IMR-90 (cell line): ENCODE data around the gene IQSEC1. TPM values are rescaled to one million over a fixed set of nuclear protein-coding genes. Genes with fewer than 3 reads are reported as not detected.

Experiments
- ATAC-seq: fragments of 200-7000 bp; cut with Tn5 transposase; 2 replicates; pipeline ENCODE4 v1.9.1; 2020; ENCODE audit warnings: low read depth, mild to moderate bottlenecking, moderate library complexity
- BruUV-seq: library from RNA; stranded (reverse); fragments of 400-500 nt; replicated peaks from 2 replicates; lab custom pipeline; 2021; lab: Mats Ljungman, UMichigan
- CTCF ChIA-PET: fragments of 300-600 bp; formaldehyde crosslinking; extraction: SDS; loops from one replicate; lab custom pipeline; 2021; ENCODE audit warnings: antibody characterized with exemption; lab: Yijun Ruan, JAX
- POLR2A ChIA-PET: fragments of 300-600 bp; sonication (Branson Sonifier 250); formaldehyde crosslinking; loops from one replicate; lab custom pipeline; 2022; ENCODE audit warnings: antibody characterized with exemption; ENCODE audit not compliant: unreplicated experiment; lab: Charles Lee
- DNase-seq: peaks from one replicate; pipeline ENCODE4 v3.0.0; 2013
- H2AFZ ChIP-seq: replicated peaks from 2 replicates; pipeline ENCODE3; 2013; ENCODE audit warnings: low read length, mild to moderate bottlenecking; ENCODE audit not compliant: poor library complexity
- H2AK5ac ChIP-seq: 2 replicates; pipeline ENCODE4 v1.6.1; 2013; ENCODE audit warnings: low read depth, low read length, inconsistent platforms
- H2AK9ac ChIP-seq: replicated peaks from 2 replicates; pipeline ENCODE3; 2013; ENCODE audit warnings: mild to moderate bottlenecking, low read depth, low read length, moderate library complexity; ENCODE audit not compliant: poor library complexity
- H2BK120ac ChIP-seq: 2 replicates; pipeline ENCODE4 v1.6.1; 2013; ENCODE audit warnings: low read depth, low read length, inconsistent platforms
- H2BK15ac ChIP-seq: 3 replicates; pipeline ENCODE4 v1.6.1; 2013; ENCODE audit warnings: low read depth, low read length, inconsistent platforms
- H2BK20ac ChIP-seq: 2 replicates; pipeline ENCODE4 v1.6.1; 2013; ENCODE audit warnings: low read depth, mild to moderate bottlenecking, inconsistent platforms, low read length, moderate library complexity
- H2BK5ac ChIP-seq: 2 replicates; pipeline ENCODE4 v1.6.1; 2013; ENCODE audit warnings: mild to moderate bottlenecking, low read depth, low read length, inconsistent platforms; ENCODE audit not compliant: poor library complexity, severe bottlenecking
- H3K14ac ChIP-seq: replicated peaks from 2 replicates; pipeline ENCODE4 v1.6.1; 2013; ENCODE audit warnings: low read depth, low read length, inconsistent platforms
- H3K18ac ChIP-seq: 2 replicates; pipeline ENCODE4 v1.6.1; 2013; ENCODE audit warnings: low read depth, low read length, control low read depth
- H3K23ac ChIP-seq: 2 replicates; pipeline ENCODE4 v1.6.1; 2013; ENCODE audit warnings: low read depth, low read length, inconsistent platforms
- H3K27ac ChIP-seq: 2 replicates; pipeline ENCODE4 v1.5.1; 2013; ENCODE audit warnings: mild to moderate bottlenecking, control low read depth, low read length; ENCODE audit not compliant: insufficient read depth
- H3K27me3 ChIP-seq: 2 replicates; pipeline ENCODE4 v1.6.1; 2013; ENCODE audit warnings: low read length; ENCODE audit not compliant: control insufficient read depth, insufficient read depth
- H3K36me3 ChIP-seq: 2 replicates; pipeline ENCODE4 v1.6.1; 2013; ENCODE audit warnings: low read length, mixed read lengths; ENCODE audit not compliant: control insufficient read depth, insufficient read depth
- H3K4ac ChIP-seq: 2 replicates; pipeline ENCODE4 v1.6.1; 2013; ENCODE audit warnings: low read depth, low read length, inconsistent platforms
- H3K4me1 ChIP-seq: 2 replicates; pipeline ENCODE4 v1.6.1; 2013; ENCODE audit warnings: low read length, mixed read lengths; ENCODE audit not compliant: control insufficient read depth, insufficient read depth
- H3K4me2 ChIP-seq: 2 replicates; pipeline ENCODE4 v1.6.1; 2013; ENCODE audit warnings: low read depth, mild to moderate bottlenecking, control low read depth, low read length, moderate library complexity
- H3K4me3 ChIP-seq: 2 replicates; pipeline ENCODE4 v1.5.1; 2013; ENCODE audit warnings: low read depth, mild to moderate bottlenecking, control low read depth, low read length, moderate library complexity; ENCODE audit not compliant: insufficient read depth
- H3K56ac ChIP-seq: 2 replicates; pipeline ENCODE4 v1.6.1; 2013; ENCODE audit warnings: low read length, inconsistent platforms; ENCODE audit not compliant: insufficient read depth; ENCODE audit errors: extremely low read depth
- H3K79me1 ChIP-seq, 2 experiments: 2 replicates each; pipeline ENCODE4 v1.6.1; 2013; ENCODE audit warnings: low read length in 2 of 2, inconsistent platforms in 1 of 2, low read depth in 1 of 2
- H3K9ac ChIP-seq: 2 replicates; pipeline ENCODE4 v1.6.1; 2013; ENCODE audit warnings: low read depth, low read length, control low read depth
- H3K9me1 ChIP-seq: 2 replicates; pipeline ENCODE4 v1.6.1; 2013; ENCODE audit warnings: low read length, inconsistent platforms; ENCODE audit not compliant: insufficient read depth
- H3K9me3 ChIP-seq: 2 replicates; pipeline ENCODE4 v1.6.1; 2013; ENCODE audit warnings: low read length; ENCODE audit not compliant: control insufficient read depth, insufficient read depth
- H4K20me1 ChIP-seq: 2 replicates; pipeline ENCODE4 v1.6.1; 2013; ENCODE audit warnings: low read length, inconsistent platforms; ENCODE audit not compliant: insufficient read depth
- H4K5ac ChIP-seq: 2 replicates; pipeline ENCODE4 v1.6.1; 2013; ENCODE audit warnings: mild to moderate bottlenecking, low read depth, low read length, control low read depth
- H4K8ac ChIP-seq, 2 experiments: 2 replicates each; pipeline ENCODE4 v1.6.1; 2013; ENCODE audit warnings: low read depth in 2 of 2, low read length in 2 of 2, control low read depth in 1 of 2, inconsistent platforms in 1 of 2
- H4K91ac ChIP-seq: 2 replicates; pipeline ENCODE4 v1.6.1; 2013; ENCODE audit warnings: low read depth, low read length, inconsistent platforms; ENCODE audit not compliant: insufficient read depth
- MAFK ChIP-seq: IDR thresholded peaks from 2 replicates; pipeline ENCODE4 v1.6.1; 2012; ENCODE audit warnings: low read depth, low read length, improper control_type of control experiment
- MAZ ChIP-seq: IDR thresholded peaks from 2 replicates; pipeline ENCODE4 v1.6.1; 2012; ENCODE audit warnings: low read depth, mild to moderate bottlenecking, low read length, improper control_type of control experiment, moderate library complexity, borderline replicate concordance
- POLR2A ChIP-seq: IDR thresholded peaks from 2 replicates; pipeline ENCODE4 v1.6.1; 2012; ENCODE audit warnings: mild to moderate bottlenecking, low read depth, low read length
- RAD21 ChIP-seq: IDR thresholded peaks from 2 replicates; pipeline ENCODE4 v1.6.1; 2012; ENCODE audit warnings: low read length, improper control_type of control experiment
- RCOR1 ChIP-seq: IDR thresholded peaks from 2 replicates; pipeline ENCODE4 v1.6.1; 2012; ENCODE audit warnings: mild to moderate bottlenecking, low read length, improper control_type of control experiment; ENCODE audit not compliant: insufficient replicate concordance
- RFX5 ChIP-seq: IDR thresholded peaks from 2 replicates; pipeline ENCODE4 v1.8.0; 2012; ENCODE audit warnings: low read depth, mild to moderate bottlenecking, low read length, moderate library complexity
- SMC3 ChIP-seq: fragments of 150-350 bp; IDR thresholded peaks from 2 replicates; pipeline ENCODE4 v1.6.1; 2016; ENCODE audit warnings: low read depth, mild to moderate bottlenecking, antibody characterized with exemption, low read length, moderate library complexity
- WGBS, 2 experiments: methylation state at CpG; one replicate each; pipeline versions ENCODE4 v1.1.5 to v1.1.7; 2013; ENCODE audit warnings: missing lambda C conversion rate in 2 of 2; ENCODE audit not compliant: insufficient read length in 1 of 2; ENCODE audit errors: extremely low coverage in 2 of 2; 5-methylcytosine and 5-hydroxymethylcytosine counted together
- dilution Hi-C: fragments of 300-500 bp; cut with HindIII; formaldehyde crosslinking; loops from one replicate; pipeline ENCODE4 v1.14.3; 2018; ENCODE audit warnings: low sequenced_read_pairs; ENCODE audit not compliant: unreplicated experiment
- in situ Hi-C: fragments of 300-500 bp; cut with MboI; formaldehyde crosslinking; loops from 3 replicates; pipeline ENCODE4 v1.14.3; 2019; ENCODE audit warnings: low sequenced_read_pairs, inconsistent platforms, mixed read lengths
- intact Hi-C: fragments of 100-400 bp; cut with micrococcal nuclease; formaldehyde crosslinking; loops from 2 replicates; pipeline ENCODE4 v1.10.0; 2022
- polyA plus RNA-seq, 3 experiments: library from polyadenylated mRNA; depleted of rRNA; stranded (reverse); fragments of >200 nt; gene quantifications; 2 replicates each; pipeline ENCODE4 v1.2.3, GENCODE V29; 2012; ENCODE audit warnings: low replicate concordance in 1 of 3
- total RNA-seq: library from RNA; depleted of rRNA; stranded (reverse); fragments of >200 nt; gene quantifications from 2 replicates; pipeline ENCODE4 v1.2.3, GENCODE V29; 2012
- TF ChIP-seq, protein P1 (sequence below): conservative IDR thresholded peaks from 2 replicates; pipeline ENCODE4 v1.5.1; 2012; ENCODE audit warnings: mild to moderate bottlenecking, low read depth, low read length, improper control_type of control experiment

IQSEC1 gene
- total and polyA plus RNA-seq, 2 of the 4 experiments (the other 2 are of a cell fraction): 5.9 to 11.9 TPM

DNA sequence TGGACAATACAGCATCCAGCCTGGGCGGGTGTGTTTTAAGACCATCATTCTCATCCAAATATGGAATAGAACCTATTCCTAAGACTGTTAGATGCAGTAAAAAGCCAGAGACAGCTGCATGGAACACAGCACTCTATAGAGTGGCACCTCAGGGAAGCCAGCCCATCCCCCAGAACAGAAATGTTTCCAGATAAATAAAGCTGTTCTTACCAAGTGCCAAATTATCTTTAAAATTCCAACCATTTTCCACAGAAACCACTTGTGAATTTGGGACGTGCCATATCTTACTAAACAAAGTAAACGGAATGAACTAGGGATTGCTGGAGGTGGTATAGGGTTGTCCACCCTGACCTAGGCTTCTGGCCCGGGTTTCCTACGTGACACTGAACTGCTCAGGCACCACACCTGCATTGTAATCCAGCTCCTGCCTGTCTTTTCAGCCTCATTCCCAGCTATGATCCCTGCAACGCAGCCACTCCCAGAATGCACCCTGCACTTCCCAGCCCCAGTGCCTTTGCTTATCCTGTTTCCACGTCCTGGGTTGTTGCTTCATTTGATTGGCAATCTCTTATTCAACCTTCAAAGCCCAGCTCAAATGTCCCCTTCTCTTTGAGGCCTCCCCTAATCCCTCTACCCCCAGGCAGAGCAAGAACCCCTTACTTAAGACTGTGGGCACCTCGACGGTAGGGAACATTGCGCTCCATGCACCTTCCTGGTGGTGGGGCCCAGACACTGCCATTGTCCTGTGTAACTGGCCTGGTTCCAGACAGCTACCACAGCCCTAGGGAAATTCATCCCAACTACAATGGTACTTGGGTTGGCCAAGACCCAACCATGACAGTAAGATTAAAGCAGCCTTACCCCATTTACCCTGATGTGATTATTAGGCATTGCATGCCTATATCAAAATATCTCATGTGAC, 100.2 kb downstream of the IQSEC1 start:
- H4K5ac ChIP-seq: no peak overlapping the region
- no peak for DNase-seq
- no peak for ATAC-seq
- H3K14ac ChIP-seq: no peak overlapping the region
- no peak overlapping the region for H3K23ac ChIP-seq
- H3K36me3 ChIP-seq: no peaks in the 10 kb centered on the region
- no peak overlapping the region for H3K27ac ChIP-seq
- H2AK9ac ChIP-seq: no peak overlapping the region
- H3K79me1 ChIP-seq: peaks cover 0 to under 1% of the 10 kb centered on the region in 2 experiments; a peak in 1 of 4 replicates
- WGBS, 2 experiments: 85% methylated on average over 4 of the region's 10 CpGs; no CpG with 5 or more reads in 1 of the 2 experiments
- H4K8ac ChIP-seq: no peak overlapping the region
- H3K18ac ChIP-seq: no peak overlapping the region
- in situ Hi-C loops: no loop called here
- H3K9me3 ChIP-seq: no peaks in the 10 kb centered on the region
- H3K4ac ChIP-seq: no peak overlapping the region
- dilution Hi-C loops: no loop called here
- H2BK20ac ChIP-seq: no peak overlapping the region
- peaks cover 1% of the 10 kb centered on the region; the same call in 1 of the 2 replicates for H3K4me1 ChIP-seq
- no TSS peak for BruUV-seq
- no peaks in the 10 kb centered on the region; the same call in 1 of the 2 replicates for H3K9me1 ChIP-seq
- H3K27me3 ChIP-seq: no peaks in the 10 kb centered on the region; the same call in 1 of the 2 replicates
- no peak overlapping the region for H3K9ac ChIP-seq
- H3K56ac ChIP-seq: no peak overlapping the region
- ChIA-PET POLR2A (no interaction called here), CTCF (interaction anchor here (1.8 kb wide), 1 partner anchor 11 kb away, joined by 9 read pairs; no protein-coding TSS in a partner anchor)
- H2AK5ac ChIP-seq: no peak overlapping the region
- no peak overlapping the region for H2BK120ac ChIP-seq
- TF ChIP-seq MAZ (no peak), POLR2A (no peak), RFX5 (no peak), MAFK (no peak), RCOR1 (no peak), RAD21 (no peak), SMC3 (no peak)
- TF ChIP-seq, protein P1, sequence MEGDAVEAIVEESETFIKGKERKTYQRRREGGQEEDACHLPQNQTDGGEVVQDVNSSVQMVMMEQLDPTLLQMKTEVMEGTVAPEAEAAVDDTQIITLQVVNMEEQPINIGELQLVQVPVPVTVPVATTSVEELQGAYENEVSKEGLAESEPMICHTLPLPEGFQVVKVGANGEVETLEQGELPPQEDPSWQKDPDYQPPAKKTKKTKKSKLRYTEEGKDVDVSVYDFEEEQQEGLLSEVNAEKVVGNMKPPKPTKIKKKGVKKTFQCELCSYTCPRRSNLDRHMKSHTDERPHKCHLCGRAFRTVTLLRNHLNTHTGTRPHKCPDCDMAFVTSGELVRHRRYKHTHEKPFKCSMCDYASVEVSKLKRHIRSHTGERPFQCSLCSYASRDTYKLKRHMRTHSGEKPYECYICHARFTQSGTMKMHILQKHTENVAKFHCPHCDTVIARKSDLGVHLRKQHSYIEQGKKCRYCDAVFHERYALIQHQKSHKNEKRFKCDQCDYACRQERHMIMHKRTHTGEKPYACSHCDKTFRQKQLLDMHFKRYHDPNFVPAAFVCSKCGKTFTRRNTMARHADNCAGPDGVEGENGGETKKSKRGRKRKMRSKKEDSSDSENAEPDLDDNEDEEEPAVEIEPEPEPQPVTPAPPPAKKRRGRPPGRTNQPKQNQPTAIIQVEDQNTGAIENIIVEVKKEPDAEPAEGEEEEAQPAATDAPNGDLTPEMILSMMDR: no peak
- H3K4me2 ChIP-seq: no peak overlapping the region
- H4K91ac ChIP-seq: no peak overlapping the region
- H2AFZ ChIP-seq: no peak overlapping the region
- H4K20me1 ChIP-seq: peaks cover 11% of the 10 kb centered on the region; the same call in 1 of the 2 replicates
- intact Hi-C loops: no loop called here
- H3K4me3 ChIP-seq: no peak overlapping the region
- no peak overlapping the region for H2BK5ac ChIP-seq
- H2BK15ac ChIP-seq: no peak overlapping the region
